ENCODE data around the gene ALKBH8. TPM values are rescaled to one million over a fixed set of nuclear protein-coding genes. Genes with fewer than 3 reads are reported as not detected.

Gene ALKBH8, protein sequence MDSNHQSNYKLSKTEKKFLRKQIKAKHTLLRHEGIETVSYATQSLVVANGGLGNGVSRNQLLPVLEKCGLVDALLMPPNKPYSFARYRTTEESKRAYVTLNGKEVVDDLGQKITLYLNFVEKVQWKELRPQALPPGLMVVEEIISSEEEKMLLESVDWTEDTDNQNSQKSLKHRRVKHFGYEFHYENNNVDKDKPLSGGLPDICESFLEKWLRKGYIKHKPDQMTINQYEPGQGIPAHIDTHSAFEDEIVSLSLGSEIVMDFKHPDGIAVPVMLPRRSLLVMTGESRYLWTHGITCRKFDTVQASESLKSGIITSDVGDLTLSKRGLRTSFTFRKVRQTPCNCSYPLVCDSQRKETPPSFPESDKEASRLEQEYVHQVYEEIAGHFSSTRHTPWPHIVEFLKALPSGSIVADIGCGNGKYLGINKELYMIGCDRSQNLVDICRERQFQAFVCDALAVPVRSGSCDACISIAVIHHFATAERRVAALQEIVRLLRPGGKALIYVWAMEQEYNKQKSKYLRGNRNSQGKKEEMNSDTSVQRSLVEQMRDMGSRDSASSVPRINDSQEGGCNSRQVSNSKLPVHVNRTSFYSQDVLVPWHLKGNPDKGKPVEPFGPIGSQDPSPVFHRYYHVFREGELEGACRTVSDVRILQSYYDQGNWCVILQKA
- 1 to 10 TPM; 7.1 to 7.2 TPM for total RNA-seq

DNA sequence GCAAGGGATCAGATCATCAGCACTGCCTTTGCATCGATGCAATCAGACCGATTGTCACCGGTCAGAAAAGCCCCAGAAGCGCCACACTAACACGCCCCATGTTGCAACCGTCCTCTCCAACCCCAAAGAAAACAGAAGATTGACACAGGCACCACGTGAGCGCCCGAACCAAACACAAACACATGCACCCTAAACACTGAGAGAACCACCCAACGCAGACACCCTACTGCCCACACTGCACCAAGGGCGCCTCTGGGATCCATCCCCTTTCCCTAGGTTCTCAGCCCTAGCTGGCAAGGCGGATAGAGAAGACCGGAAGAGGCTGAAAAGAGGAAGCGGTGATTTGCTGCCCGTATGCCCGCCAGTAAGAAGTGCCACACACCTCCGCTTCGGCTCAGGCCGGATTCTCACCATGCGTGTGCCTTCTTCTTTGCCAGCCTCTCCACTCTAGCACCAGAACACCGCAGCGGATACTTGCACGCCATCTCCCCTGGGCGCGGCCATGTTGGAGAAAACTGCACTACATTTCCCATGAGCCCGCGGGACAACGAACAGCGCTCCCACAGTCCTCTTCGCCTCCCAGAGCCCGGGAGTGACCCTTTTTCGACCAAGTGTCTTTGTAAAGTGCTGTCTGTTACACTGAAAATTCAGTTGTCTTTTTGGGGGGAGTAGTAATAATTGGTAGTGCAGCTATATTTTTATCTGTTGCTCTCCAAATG lies at the start of gene ALKBH8:
TSS of gene ALKBH8 (minus strand) at position 517 of the 719 bp plus-strand sequence. CDS start 4,842 bp downstream, outside the sequence.
- no peaks in the 10 kb centered on the region for H3K9me3 ChIP-seq
- H3K36me3 ChIP-seq, result no peaks in the 10 kb centered on the region

DNA sequence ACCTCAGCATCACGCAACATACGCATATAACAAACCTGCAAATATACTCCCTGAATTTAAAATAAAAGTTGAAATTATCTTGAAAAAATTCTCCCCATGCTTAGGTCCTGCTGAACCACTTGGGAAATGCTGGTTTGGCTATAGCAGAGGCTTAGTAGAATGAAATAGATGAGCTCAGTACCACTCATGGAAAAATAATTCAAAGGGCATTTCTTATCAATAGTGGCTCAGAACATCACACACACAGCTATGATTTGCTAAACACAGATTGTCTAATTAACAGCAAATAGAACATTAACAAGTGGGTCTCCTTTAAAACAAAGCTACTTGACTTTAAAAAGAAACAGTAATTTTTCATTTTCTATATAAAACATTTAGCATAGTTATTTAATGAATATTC lies 46.9 kb upstream of the ALKBH8 start:
- Histone ChIP-seq H3K27me3 (replicated peaks; ENCODE audit: insufficient read depth) (no peaks in the 10 kb centered on the region), H3K27ac (no peak overlapping the region), H3K36me3 (no peaks in the 10 kb centered on the region), H3K4me1 (replicated peaks) (no peaks in the 10 kb centered on the region), H3K9me3 (no peaks in the 10 kb centered on the region), H3K4me3 (no peak overlapping the region)
- no peak for DNase-seq (ENCODE audit: low spot score)
- intact Hi-C loops (cut with DNase I), result no loop called here
- TF ChIP-seq, protein P1, sequence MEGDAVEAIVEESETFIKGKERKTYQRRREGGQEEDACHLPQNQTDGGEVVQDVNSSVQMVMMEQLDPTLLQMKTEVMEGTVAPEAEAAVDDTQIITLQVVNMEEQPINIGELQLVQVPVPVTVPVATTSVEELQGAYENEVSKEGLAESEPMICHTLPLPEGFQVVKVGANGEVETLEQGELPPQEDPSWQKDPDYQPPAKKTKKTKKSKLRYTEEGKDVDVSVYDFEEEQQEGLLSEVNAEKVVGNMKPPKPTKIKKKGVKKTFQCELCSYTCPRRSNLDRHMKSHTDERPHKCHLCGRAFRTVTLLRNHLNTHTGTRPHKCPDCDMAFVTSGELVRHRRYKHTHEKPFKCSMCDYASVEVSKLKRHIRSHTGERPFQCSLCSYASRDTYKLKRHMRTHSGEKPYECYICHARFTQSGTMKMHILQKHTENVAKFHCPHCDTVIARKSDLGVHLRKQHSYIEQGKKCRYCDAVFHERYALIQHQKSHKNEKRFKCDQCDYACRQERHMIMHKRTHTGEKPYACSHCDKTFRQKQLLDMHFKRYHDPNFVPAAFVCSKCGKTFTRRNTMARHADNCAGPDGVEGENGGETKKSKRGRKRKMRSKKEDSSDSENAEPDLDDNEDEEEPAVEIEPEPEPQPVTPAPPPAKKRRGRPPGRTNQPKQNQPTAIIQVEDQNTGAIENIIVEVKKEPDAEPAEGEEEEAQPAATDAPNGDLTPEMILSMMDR (IDR thresholded peaks at IDR 0.05), result no peak
- TF ChIP-seq POLR2AphosphoS5 (IDR thresholded peaks at IDR 0.05), result no peak
- 96% methylated on average over 2 of the region's 2 CpGs for WGBS

More for the DNA sequence above, at the start of gene ALKBH8:
- Histone ChIP-seq H3K4me3 (peak within 1 kb of the TSS; percentile 74 to 77), H3K27ac (peak within 1 kb of the TSS; percentile 76 to 77), H3K27me3 (replicated peaks; ENCODE audit: insufficient read depth) (no peaks in the 10 kb centered on the region), H3K4me1 (replicated peaks) (no peaks in the 10 kb centered on the region)
- intact Hi-C loops (cut with DNase I), result no loop called here
- WGBS, result under 1% methylated on average over 32 of the region's 32 CpGs
- DNase-seq (ENCODE audit: low spot score), result peak; percentile 71
- peak; percentile 75 for TF ChIP-seq POLR2AphosphoS5 (IDR thresholded peaks at IDR 0.05)
- TF ChIP-seq, protein P1 (IDR thresholded peaks at IDR 0.05), result no peak
- TF ChIP-seq POLR2A (IDR thresholded peaks at IDR 0.05), result no peak

DNA sequence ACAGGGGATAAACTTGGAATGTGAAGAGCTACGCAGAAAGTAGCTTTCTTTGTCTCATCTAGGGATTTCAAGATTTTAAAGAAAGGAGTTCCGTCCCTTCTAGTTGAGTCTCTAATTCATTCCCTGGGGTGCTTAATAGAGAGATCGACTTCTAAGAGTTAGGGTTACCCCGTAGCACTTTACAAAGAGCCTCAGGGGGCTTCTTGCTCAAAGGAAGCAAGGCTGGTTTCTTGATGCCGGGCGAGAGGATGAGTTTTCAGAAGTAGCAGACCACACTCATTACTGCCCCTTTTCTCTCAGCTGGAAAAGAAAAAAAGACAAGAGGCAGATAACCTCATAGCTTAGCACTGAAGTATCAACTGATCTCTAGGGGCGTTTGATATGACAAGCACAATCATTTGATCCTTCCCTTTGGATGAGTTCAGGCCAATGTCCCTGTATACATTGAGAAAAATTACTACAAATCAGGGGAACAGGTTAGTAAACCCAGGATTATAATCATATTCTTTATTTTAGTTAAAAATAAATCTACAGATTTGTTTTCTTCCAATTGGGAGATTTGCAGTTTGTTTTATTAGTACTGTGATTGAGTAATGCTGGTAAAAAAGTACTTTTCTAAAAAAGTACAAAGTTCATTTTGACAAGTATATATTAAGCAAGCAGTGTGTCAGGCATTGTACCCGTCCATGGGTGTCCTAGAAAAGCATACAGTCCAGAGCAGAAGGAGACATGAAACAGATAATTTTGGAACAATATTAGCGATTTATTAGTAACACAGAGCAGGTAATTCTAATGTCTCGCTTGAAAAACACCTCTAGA lies 44.1 kb upstream of the ALKBH8 start:
- Histone ChIP-seq H3K4me3 (no peak overlapping the region), H3K36me3 (no peaks in the 10 kb centered on the region), H3K27ac (no peak overlapping the region), H3K27me3 (replicated peaks; ENCODE audit: insufficient read depth) (no peaks in the 10 kb centered on the region), H3K4me1 (replicated peaks) (no peaks in the 10 kb centered on the region), H3K9me3 (no peaks in the 10 kb centered on the region)
- intact Hi-C loops (cut with DNase I), result no loop called here
- DNase-seq (ENCODE audit: low spot score), result no peak
- 59% methylated on average over 10 of the region's 10 CpGs for WGBS
- TF ChIP-seq POLR2AphosphoS5 (IDR thresholded peaks at IDR 0.05) (no peak), POLR2A (IDR thresholded peaks at IDR 0.05) (no peak)
- TF ChIP-seq, protein P1 (IDR thresholded peaks at IDR 0.05), result no peak

DNA sequence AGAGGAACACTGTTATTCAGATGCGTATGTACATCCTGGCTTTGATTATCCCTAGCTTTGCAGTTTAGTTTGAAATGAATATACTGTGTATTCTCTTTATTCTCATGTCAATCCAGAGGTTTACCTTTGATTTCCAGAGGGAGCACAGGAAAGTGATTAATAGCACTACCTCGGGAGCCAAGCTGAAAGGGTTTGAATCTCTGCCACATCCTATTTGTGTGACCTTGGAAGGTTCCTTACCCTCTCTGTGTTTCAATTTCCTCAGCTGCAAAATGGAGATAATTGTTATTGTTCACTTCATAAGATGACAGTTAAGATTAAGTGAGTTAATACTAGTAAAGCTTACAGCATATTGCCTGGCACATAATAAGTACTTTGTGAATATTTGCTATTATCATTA lies 43.3 kb upstream of the ALKBH8 start:
- WGBS, result 40% methylated on average over 2 of the region's 2 CpGs

More for the DNA sequence above, 43.3 kb upstream of the ALKBH8 start:
- no peak overlapping the region for H3K4me3 ChIP-seq
- H3K4me1 ChIP-seq (replicated peaks), result no peaks in the 10 kb centered on the region
- TF ChIP-seq POLR2AphosphoS5 (IDR thresholded peaks at IDR 0.05), result no peak
- TF ChIP-seq POLR2A (IDR thresholded peaks at IDR 0.05), result no peak
- TF ChIP-seq, protein P1 (IDR thresholded peaks at IDR 0.05), result no peak
- intact Hi-C loops (cut with DNase I), result no loop called here
- no peaks in the 10 kb centered on the region for H3K9me3 ChIP-seq
- H3K27ac ChIP-seq, result no peak overlapping the region
- no peaks in the 10 kb centered on the region for H3K36me3 ChIP-seq
- no peak for DNase-seq (ENCODE audit: low spot score)
- H3K27me3 ChIP-seq (replicated peaks; ENCODE audit: insufficient read depth), result no peaks in the 10 kb centered on the region
